IPS-15b (cell line): ENCODE data around the gene HINFP.

Experiments used
- H3K27me3 ChIP-seq: one replicate; pipeline ENCODE4 v1.6.1; 2013; ENCODE audit warnings: low read length; ENCODE audit not compliant: control insufficient read depth, insufficient read depth
- H3K36me3 ChIP-seq: one replicate; pipeline ENCODE4 v1.6.1; 2013; ENCODE audit warnings: low read length; ENCODE audit not compliant: control insufficient read depth, insufficient read depth
- H3K4me1 ChIP-seq: one replicate; pipeline ENCODE4 v1.6.1; 2013; ENCODE audit warnings: mild to moderate bottlenecking, low read length; ENCODE audit not compliant: control insufficient read depth, insufficient read depth
- H3K4me3 ChIP-seq: one replicate; pipeline ENCODE4 v1.5.1; 2013; ENCODE audit warnings: low read depth, low read length
- H3K9ac ChIP-seq: one replicate; pipeline ENCODE4 v1.6.1; 2013; ENCODE audit warnings: low read depth, mild to moderate bottlenecking, low read length
- H3K9me3 ChIP-seq: one replicate; pipeline ENCODE4 v1.6.1; 2013; ENCODE audit warnings: mild to moderate bottlenecking, low read length; ENCODE audit not compliant: control insufficient read depth, insufficient read depth

HINFP gene

GRCh38 chr11:119091966-119092879, 29.2 kb upstream of the HINFP start:
- H3K4me3 ChIP-seq, result peak overlapping the region; percentile 92
- H3K27me3 ChIP-seq, result no peaks in the 10 kb centered on the region
- H3K9me3 ChIP-seq, result no peaks in the 10 kb centered on the region
- peaks cover 10% of the 10 kb centered on the region for H3K36me3 ChIP-seq
- H3K9ac ChIP-seq, result no peak overlapping the region
- peaks cover 7% of the 10 kb centered on the region for H3K4me1 ChIP-seq

GRCh38 chr11:119092880-119093842, 28.2 kb upstream of the HINFP start:
- Histone ChIP-seq H3K36me3 (peaks cover 20% of the 10 kb centered on the region), H3K27me3 (no peaks in the 10 kb centered on the region), H3K9me3 (no peaks in the 10 kb centered on the region), H3K4me1 (peaks cover 7% of the 10 kb centered on the region), H3K9ac (peak overlapping the region; percentile 99), H3K4me3 (peak overlapping the region; percentile 92)

DNA sequence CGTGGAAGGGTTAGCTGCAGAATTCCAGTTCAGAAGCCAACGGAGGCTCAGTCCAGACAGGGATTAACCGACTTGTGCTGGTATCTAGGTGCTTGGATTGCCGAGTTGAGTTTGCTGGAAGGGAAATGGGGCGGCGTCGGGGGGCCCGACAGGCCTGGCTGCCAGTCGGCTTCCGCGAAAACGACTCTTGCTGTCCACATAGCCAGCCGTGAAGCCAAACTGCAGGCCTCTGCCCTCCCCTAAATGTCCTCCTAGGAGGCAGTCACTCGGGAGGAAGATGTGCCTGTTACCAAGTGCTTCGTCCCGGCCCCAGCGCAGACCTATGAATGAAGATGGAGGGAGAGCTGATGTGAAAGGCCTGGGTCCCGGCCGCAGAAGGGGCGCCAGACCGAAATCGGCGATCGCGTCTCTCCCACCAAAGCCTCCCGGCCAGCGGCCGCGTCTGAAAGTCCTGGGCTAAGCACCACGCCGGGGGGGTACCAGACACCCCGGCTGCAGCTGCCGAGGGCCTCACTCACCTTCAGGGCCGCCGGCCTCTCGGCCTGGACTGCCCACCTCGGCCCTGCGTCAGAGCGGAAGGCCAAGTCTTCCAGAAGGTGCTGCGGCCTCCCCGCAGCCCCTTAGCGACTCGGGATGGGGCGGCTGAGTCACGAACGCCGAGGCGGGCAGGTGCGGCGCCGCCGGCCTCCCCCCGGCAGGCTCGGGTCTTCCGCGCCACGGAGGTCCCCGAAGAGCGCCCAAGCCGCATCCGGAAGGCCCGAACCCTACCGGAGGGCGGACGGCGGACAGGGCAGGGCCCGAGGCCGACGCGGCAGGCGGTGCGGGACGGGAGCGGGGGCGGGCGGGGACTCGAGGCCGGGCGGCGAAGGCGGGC, 27.2 kb upstream of the HINFP start:
- Histone ChIP-seq H3K36me3 (peaks cover 20% of the 10 kb centered on the region), H3K9ac (peak overlapping the region; percentile 99), H3K4me1 (peaks cover 7% of the 10 kb centered on the region), H3K4me3 (peak overlapping the region; percentile 92), H3K9me3 (no peaks in the 10 kb centered on the region), H3K27me3 (no peaks in the 10 kb centered on the region)

DNA sequence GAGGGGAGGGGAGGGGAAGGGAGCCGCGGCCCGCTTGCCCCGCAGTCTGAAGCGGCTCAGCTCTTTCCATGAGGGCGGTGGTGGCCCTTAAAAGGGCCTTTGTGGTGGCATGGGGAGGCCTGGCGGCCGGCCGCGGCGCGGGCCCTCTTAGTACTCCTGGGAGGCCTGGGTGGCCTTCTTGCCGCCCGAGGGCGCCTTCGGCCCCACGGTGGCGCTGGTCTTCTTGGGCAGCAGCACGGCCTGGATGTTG, 26.6 kb upstream of the HINFP start:
- Histone ChIP-seq H3K27me3 (no peaks in the 10 kb centered on the region), H3K4me3 (peak overlapping the region; percentile 92), H3K9me3 (no peaks in the 10 kb centered on the region), H3K9ac (peak overlapping the region; percentile 99), H3K36me3 (peaks cover 20% of the 10 kb centered on the region), H3K4me1 (peaks cover 7% of the 10 kb centered on the region)

DNA sequence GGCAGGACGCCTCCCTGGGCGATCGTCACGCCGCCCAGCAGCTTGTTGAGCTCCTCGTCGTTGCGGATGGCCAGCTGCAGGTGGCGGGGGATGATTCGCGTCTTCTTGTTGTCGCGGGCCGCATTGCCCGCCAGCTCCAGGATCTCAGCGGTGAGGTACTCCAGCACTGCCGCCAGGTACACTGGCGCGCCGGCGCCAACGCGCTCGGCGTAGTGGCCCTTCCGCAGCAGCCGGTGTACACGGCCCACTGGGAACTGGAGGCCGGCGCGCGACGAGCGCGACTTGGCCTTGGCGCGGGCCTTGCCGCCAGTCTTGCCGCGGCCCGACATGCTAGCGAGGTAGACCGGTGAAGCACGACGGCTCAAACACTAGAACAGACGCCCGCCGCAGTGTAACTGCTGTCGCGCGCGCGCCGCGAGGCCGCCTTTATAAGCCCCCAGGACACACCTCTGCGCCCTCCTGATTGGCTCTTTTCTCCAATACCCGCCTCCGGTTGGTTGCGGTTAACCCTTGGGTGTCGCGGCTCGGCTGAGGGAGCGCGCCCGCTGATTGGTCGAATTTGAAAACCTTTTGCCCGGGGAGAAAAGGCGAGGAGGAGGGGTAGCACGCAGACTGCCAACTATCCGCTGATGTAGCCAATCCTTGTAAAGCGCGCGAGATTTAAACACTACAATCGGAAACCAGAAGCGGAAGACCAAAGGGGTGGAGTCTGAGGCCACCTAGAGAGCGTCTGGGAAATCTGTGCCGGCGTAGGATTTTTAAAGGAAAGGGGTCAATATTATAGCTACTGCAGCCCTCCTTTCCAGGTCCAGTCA, 26.1 kb upstream of the HINFP start:
- H3K9me3 ChIP-seq, result no peaks in the 10 kb centered on the region
- no peaks in the 10 kb centered on the region for H3K27me3 ChIP-seq
- peak overlapping the region; percentile 92 for H3K4me3 ChIP-seq
- peaks cover 20% of the 10 kb centered on the region for H3K36me3 ChIP-seq
- peak overlapping the region; percentile 99 for H3K9ac ChIP-seq
- H3K4me1 ChIP-seq, result peaks cover 7% of the 10 kb centered on the region

DNA sequence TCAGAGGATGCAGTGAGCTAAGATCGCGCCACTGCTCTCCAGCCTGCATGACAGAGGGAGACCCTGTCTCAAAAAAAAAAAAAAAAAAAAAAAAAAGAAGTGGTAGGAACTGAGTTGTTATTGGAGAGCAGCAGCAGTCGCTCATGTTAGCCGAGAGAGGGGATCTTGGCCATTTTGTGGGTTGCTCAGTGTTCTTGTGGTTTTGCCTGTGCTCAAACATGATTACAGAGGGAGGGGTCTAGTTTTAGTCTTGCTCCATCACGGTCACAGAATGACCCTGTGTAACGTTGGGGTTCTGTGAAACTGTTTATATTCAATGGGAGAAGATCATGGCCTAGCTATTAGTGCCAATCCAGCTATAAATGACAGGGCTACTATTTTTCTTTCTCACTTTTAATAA, 21.7 kb upstream of the HINFP start:
- no peaks in the 10 kb centered on the region for H3K9me3 ChIP-seq
- no peaks in the 10 kb centered on the region for H3K27me3 ChIP-seq
- peaks cover 10% of the 10 kb centered on the region for H3K36me3 ChIP-seq
- H3K4me1 ChIP-seq, result peaks cover 6% of the 10 kb centered on the region
- no peak overlapping the region for H3K4me3 ChIP-seq
- H3K9ac ChIP-seq, result no peak overlapping the region

DNA sequence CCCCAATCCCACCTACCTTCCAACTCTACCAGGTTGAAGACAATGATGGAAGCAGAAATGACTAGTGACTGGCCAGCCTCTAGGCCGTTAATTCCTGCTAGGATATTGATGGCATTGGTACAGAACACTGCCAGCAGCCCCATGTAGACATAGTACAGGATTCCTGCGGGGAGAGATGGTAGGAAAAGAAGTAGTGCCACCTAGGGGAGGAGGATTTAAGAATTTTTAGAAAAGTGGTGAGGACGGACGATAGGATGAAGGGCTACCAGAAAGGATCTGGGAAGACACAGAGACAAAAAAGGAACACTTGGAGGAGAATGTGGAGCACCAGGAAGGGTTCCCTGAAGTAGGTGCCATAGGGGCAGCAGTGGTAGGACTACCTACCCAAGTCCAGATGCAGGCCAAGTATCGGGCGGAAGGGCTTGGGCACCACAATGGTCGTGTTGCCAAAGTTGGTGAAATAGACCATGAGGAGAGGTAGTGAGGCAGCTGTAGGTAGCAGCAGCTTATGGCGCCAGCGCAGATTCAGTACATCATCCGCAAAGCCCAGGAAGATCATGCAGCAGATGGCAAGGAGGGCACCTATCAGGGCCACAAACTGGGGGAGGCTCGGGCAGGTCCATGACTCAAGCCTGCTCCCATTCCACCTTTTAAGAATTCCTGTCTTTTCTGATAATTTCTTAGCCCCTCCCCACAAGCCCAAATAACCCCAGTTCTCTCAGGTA, 21.0 kb upstream of the HINFP start:
- H3K4me1 ChIP-seq, result peaks cover 6% of the 10 kb centered on the region
- peak overlapping the region; percentile 16 for H3K9ac ChIP-seq
- H3K36me3 ChIP-seq, result peaks cover 10% of the 10 kb centered on the region
- no peaks in the 10 kb centered on the region for H3K9me3 ChIP-seq
- H3K27me3 ChIP-seq, result no peaks in the 10 kb centered on the region
- peak overlapping the region; percentile 80 for H3K4me3 ChIP-seq

- H3K4me1 ChIP-seq, result peaks cover 7% of the 10 kb centered on the region
- H3K4me3 ChIP-seq, result peak overlapping the region; percentile 80
- peak overlapping the region; percentile 71 for H3K9ac ChIP-seq
- H3K27me3 ChIP-seq, result no peaks in the 10 kb centered on the region
- H3K9me3 ChIP-seq, result no peaks in the 10 kb centered on the region
- peaks cover 10% of the 10 kb centered on the region for H3K36me3 ChIP-seq
These were observed 20.2 kb upstream of the HINFP start for GRCh38 chr11:119100994-119101758.

DNA sequence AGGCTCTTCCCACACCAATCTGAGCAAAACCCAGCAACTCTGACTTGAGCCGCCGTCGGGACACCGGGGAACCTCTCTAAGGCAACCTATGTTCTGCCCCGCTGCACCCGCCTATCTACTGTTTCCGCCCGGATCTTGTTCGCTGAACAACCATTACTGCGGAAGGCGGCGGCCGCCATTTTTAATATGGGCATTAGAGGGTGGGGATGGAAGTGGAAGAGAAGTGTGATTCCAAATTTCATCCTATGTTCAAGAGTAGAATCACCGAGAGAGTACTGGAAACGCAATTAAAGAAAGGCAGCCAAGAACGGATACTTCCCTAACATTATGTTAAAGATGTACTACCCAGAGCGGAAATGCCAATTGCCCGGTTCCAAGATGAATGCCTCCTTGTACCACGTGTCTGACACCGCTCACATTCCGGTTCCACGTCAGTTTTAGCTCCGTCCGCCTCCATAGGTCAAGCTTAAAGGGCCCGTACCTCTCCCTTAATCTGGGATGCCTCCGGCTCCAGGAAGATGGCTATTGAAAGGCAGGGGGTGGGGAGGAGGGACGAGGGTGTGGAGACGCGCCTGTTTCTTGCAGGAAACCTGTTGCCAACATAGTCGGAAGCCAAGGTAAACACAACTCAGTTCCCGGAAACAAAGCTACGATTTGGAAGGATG, 19.5 kb upstream of the HINFP start, which contains the start of gene DPAGT1:
DPAGT1 (minus strand) TSS at position 95 of the 665 bp plus-strand sequence. CDS start 198 bp downstream, outside the sequence.
- H3K4me1 ChIP-seq, result peaks cover 12% of the 10 kb centered on the region
- no peaks in the 10 kb centered on the region for H3K9me3 ChIP-seq

More for the DNA sequence above, 19.5 kb upstream of the HINFP start, which contains the start of gene DPAGT1:
- peak within 1 kb of the TSS; percentile 92 for H3K9ac ChIP-seq
- peak within 1 kb of the TSS; percentile 80 for H3K4me3 ChIP-seq
- H3K36me3 ChIP-seq, result peaks cover 10% of the 10 kb centered on the region
- no peaks in the 10 kb centered on the region for H3K27me3 ChIP-seq
